WTC11 (cell line): ENCODE results near the gene MCF2L2. TPM values are rescaled to one million over a fixed set of nuclear protein-coding genes. Genes with fewer than 3 reads are reported as not detected.
A peak's percentile ranks its signal among the peaks of the same experiment; 100 is the strongest.

Experiments
- ATAC-seq: fragments of 200-7000 bp; cut with Tn5 transposase; 2 replicates; pipeline ENCODE4 v1.10.0; 2021; ENCODE audit warnings: mild to moderate bottlenecking, moderate library complexity
- CTCF ChIA-PET: fragments of 300-600 bp; sonication (Branson Sonifier 250); formaldehyde crosslinking; loops from one replicate; lab custom pipeline; 2021; ENCODE audit warnings: antibody characterized with exemption; lab: Charles Lee
- POLR2A ChIA-PET: fragments of 350-600 bp; sonication (Branson Sonifier 250); formaldehyde crosslinking; loops from one replicate; lab custom pipeline; 2021; ENCODE audit warnings: antibody characterized with exemption; lab: Charles Lee
- DNase-seq: peaks from one replicate; pipeline ENCODE4 v3.0.0; 2021; ENCODE audit warnings: low spot score
- H3K27ac Mint-ChIP-seq: 2 replicates; pipeline ENCODE4 v1.8.0; 2021; ENCODE audit warnings: mixed read lengths
- H3K27me3 Mint-ChIP-seq: 2 replicates; pipeline ENCODE4 v1.8.0; 2021; ENCODE audit warnings: low read depth, mild to moderate bottlenecking, moderate library complexity, mixed read lengths
- H3K36me3 Mint-ChIP-seq: 2 replicates; pipeline ENCODE4 v1.8.0; 2021; ENCODE audit warnings: mixed read lengths
- H3K4me1 Mint-ChIP-seq: 2 replicates; pipeline ENCODE4 v1.8.0; 2022; ENCODE audit warnings: mixed read lengths
- H3K4me3 Mint-ChIP-seq: 2 replicates; pipeline ENCODE4 v1.8.0; 2021; ENCODE audit warnings: mild to moderate bottlenecking, moderate library complexity, mixed read lengths
- H3K9me3 Mint-ChIP-seq: 2 replicates; pipeline ENCODE4 v1.8.0; 2021; ENCODE audit warnings: mixed read lengths
- AFF4 ChIP-seq: sonication (generic); formaldehyde crosslinking; IDR thresholded peaks from 2 replicates; pipeline ENCODE4 v1.8.1; 2023; ENCODE audit warnings: mild to moderate bottlenecking, missing genetic modification reagents, borderline replicate concordance
- E2F5 ChIP-seq: sonication (generic); formaldehyde crosslinking; IDR thresholded peaks from 2 replicates; pipeline ENCODE4 v1.8.1; 2022; ENCODE audit warnings: mild to moderate bottlenecking, moderate library complexity, missing genetic modification reagents
- ESRRA ChIP-seq: sonication (generic); formaldehyde crosslinking; IDR thresholded peaks from 2 replicates; pipeline ENCODE4 v1.8.1; 2022; ENCODE audit warnings: mild to moderate bottlenecking, missing genetic modification reagents, borderline replicate concordance
- FOXJ3 ChIP-seq: sonication (generic); formaldehyde crosslinking; IDR thresholded peaks from 2 replicates; pipeline ENCODE4 v1.9.0; 2021; ENCODE audit warnings: missing genetic modification reagents, mild to moderate bottlenecking, borderline replicate concordance
- GRHL2 ChIP-seq: fragments of 250-450 bp; sonication (Bioruptor Pico); IDR thresholded peaks from 2 replicates; pipeline ENCODE4 v1.8.0; 2022; ENCODE audit warnings: mild to moderate bottlenecking, moderate library complexity; ENCODE audit not compliant: insufficient replicate concordance, severe bottlenecking
- IRF2 ChIP-seq: sonication (generic); formaldehyde crosslinking; IDR thresholded peaks from 2 replicates; pipeline ENCODE4 v1.8.0; 2022; ENCODE audit warnings: low read depth, missing genetic modification reagents, borderline replicate concordance
- KAT7 ChIP-seq: sonication (generic); formaldehyde crosslinking; IDR thresholded peaks from 2 replicates; pipeline ENCODE4 v1.8.1; 2023; ENCODE audit warnings: missing genetic modification reagents, mild to moderate bottlenecking, borderline replicate concordance
- NFYB ChIP-seq: sonication (generic); formaldehyde crosslinking; conservative IDR thresholded peaks from 2 replicates; pipeline ENCODE4 v1.8.0; 2022; ENCODE audit warnings: low read depth, missing genetic modification reagents
- TCF7 ChIP-seq: sonication (generic); formaldehyde crosslinking; IDR thresholded peaks from 2 replicates; pipeline ENCODE4 v1.8.0; 2022; ENCODE audit warnings: mild to moderate bottlenecking, low read depth, missing genetic modification reagents, moderate library complexity
- ZBTB43 ChIP-seq: sonication (generic); formaldehyde crosslinking; IDR thresholded peaks from 2 replicates; pipeline ENCODE4 v1.8.1; 2023; ENCODE audit warnings: mild to moderate bottlenecking, missing genetic modification reagents
- ZNF138 ChIP-seq: sonication (generic); formaldehyde crosslinking; conservative IDR thresholded peaks from 2 replicates; pipeline ENCODE4 v1.8.1; 2022; ENCODE audit warnings: mild to moderate bottlenecking, moderate library complexity, missing genetic modification reagents
- ZNF219 ChIP-seq: sonication (generic); formaldehyde crosslinking; IDR thresholded peaks from 2 replicates; pipeline ENCODE4 v1.8.0; 2023; ENCODE audit warnings: missing genetic modification reagents, mild to moderate bottlenecking, borderline replicate concordance
- ZNF281 ChIP-seq: sonication (generic); formaldehyde crosslinking; IDR thresholded peaks from 2 replicates; pipeline ENCODE4 v1.8.0; 2023; ENCODE audit warnings: mild to moderate bottlenecking, missing genetic modification reagents
- ZNF396 ChIP-seq: fragments of 250-450 bp; sonication (Bioruptor Pico); IDR thresholded peaks from 2 replicates; pipeline ENCODE4 v1.8.0; 2021; ENCODE audit warnings: mild to moderate bottlenecking, moderate library complexity, borderline replicate concordance
- ZNF416 ChIP-seq: fragments of 250-450 bp; sonication (Bioruptor Pico); IDR thresholded peaks from 2 replicates; pipeline ENCODE4 v1.9.0; 2021; ENCODE audit warnings: mild to moderate bottlenecking, inconsistent platforms
- total RNA-seq: library from RNA; stranded (reverse); gene quantifications from 3 replicates; pipeline ENCODE4 v1.2.3, GENCODE V29; 2021
- TF ChIP-seq, protein P1 (sequence below): sonication (generic); formaldehyde crosslinking; IDR thresholded peaks from 2 replicates; pipeline ENCODE4 v1.8.1; 2022; ENCODE audit warnings: mild to moderate bottlenecking, missing genetic modification reagents, moderate library complexity, borderline replicate concordance
- TF ChIP-seq, protein P2 (sequence below): sonication (generic); formaldehyde crosslinking; IDR thresholded peaks from 2 replicates; pipeline ENCODE4 v1.8.1; 2022; ENCODE audit warnings: missing genetic modification reagents, borderline replicate concordance
- TF ChIP-seq, protein P3 (sequence below): sonication (generic); formaldehyde crosslinking; IDR thresholded peaks from 2 replicates; pipeline ENCODE4 v1.8.1; 2022; ENCODE audit warnings: low read depth, mild to moderate bottlenecking, moderate library complexity, missing genetic modification reagents, borderline replicate concordance

MCF2L2 gene
- total RNA-seq, 1 experiment from 2014 or later = 7.5 TPM

DNA sequence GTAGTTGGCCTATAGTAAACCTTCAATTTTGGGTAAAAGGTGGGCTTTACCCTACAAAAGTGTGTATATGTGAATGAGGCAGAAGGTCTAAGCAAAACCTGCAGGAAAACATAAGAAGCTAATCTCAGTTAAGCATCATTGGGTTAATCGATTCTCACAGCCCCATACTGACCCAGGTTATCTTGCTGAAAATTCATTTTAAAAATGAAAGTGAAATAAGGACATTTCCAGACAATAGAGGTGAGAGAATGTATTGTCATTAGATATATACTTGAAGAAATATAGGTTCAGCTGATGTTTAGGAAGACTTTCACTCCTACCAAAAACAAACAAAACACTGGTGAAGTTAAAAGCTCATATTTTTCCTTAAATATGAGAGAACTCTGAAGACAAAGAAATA is 85.6 kb downstream of the MCF2L2 start (continued):
- TF ChIP-seq, protein P1, sequence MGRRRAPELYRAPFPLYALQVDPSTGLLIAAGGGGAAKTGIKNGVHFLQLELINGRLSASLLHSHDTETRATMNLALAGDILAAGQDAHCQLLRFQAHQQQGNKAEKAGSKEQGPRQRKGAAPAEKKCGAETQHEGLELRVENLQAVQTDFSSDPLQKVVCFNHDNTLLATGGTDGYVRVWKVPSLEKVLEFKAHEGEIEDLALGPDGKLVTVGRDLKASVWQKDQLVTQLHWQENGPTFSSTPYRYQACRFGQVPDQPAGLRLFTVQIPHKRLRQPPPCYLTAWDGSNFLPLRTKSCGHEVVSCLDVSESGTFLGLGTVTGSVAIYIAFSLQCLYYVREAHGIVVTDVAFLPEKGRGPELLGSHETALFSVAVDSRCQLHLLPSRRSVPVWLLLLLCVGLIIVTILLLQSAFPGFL = no peak
- no peak for TF ChIP-seq E2F5 (CRISPR knock-in tag)
- TF ChIP-seq ZNF219 = no peak
- no peak for TF ChIP-seq ZNF416
- TF ChIP-seq ESRRA = no peak
- TF ChIP-seq ZNF281 (CRISPR knock-in tag) = no peak
- TF ChIP-seq, protein P2, sequence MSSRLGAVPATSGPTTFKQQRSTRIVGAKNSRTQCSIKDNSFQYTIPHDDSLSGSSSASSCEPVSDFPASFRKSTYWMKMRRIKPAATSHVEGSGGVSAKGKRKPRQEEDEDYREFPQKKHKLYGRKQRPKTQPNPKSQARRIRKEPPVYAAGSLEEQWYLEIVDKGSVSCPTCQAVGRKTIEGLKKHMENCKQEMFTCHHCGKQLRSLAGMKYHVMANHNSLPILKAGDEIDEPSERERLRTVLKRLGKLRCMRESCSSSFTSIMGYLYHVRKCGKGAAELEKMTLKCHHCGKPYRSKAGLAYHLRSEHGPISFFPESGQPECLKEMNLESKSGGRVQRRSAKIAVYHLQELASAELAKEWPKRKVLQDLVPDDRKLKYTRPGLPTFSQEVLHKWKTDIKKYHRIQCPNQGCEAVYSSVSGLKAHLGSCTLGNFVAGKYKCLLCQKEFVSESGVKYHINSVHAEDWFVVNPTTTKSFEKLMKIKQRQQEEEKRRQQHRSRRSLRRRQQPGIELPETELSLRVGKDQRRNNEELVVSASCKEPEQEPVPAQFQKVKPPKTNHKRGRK (CRISPR knock-in tag) = no peak

DNA sequence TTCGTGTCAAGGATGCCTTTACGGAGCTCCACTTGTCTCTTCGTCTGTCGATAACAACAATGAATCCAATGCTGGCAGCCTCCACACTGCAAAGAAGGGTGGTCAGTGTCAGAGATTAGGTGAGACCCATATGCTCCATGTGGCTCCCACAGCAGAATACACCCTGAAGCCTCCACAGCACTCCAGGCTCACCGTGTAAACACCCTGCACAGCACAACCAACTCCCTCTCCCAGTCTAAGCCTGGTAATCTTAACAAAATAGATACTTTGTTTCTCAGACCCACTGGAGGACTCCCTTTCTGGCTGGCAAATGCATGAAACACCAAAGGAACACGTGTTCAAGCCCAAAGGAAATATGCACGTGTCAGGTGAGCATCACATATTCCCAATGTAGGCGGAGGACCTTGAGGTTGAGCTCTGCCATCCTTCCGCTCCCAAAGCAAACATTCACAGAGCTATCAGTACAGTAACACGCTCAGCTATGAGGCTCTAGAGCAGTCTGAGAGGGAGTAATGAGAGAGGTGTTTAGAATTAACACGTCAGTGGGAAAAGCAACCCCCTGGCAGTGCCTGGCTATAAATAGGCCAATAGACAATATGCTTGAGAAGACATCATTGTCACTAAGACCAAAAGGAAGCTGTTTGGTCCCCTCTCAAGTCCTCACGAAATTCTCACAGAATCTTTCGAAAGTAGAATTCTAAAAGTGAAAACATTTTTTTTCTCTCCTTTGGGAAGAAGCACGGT is 86.7 kb downstream of the MCF2L2 start:
- CTCF ChIA-PET = interaction anchor here (1.4 kb wide), 1 partner anchor 41 kb away, joined by 3 read pairs; no protein-coding TSS in a partner anchor
- Mint-ChIP-seq H3K4me3 (no peak overlapping the region), H3K4me1 (no peaks in the 10 kb centered on the region), H3K36me3 (no peaks in the 10 kb centered on the region; the same call in 1 of the 2 replicates)
- ATAC-seq = no peak
- TF ChIP-seq GRHL2 (no peak), TCF7 (CRISPR knock-in tag) (no peak), NFYB (CRISPR knock-in tag) (no peak)
- TF ChIP-seq, protein P3, sequence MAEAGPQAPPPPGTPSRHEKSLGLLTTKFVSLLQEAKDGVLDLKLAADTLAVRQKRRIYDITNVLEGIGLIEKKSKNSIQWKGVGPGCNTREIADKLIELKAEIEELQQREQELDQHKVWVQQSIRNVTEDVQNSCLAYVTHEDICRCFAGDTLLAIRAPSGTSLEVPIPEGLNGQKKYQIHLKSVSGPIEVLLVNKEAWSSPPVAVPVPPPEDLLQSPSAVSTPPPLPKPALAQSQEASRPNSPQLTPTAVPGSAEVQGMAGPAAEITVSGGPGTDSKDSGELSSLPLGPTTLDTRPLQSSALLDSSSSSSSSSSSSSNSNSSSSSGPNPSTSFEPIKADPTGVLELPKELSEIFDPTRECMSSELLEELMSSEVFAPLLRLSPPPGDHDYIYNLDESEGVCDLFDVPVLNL = no peak
- TF ChIP-seq, all 79 proteins: peak for 0
- POLR2A ChIA-PET = no interaction called here
- H3K27ac Mint-ChIP-seq = no peak overlapping the region
- H3K9me3 Mint-ChIP-seq = peaks cover 20% of the 10 kb centered on the region
- DNase-seq = no peak
- H3K27me3 Mint-ChIP-seq = no peaks in the 10 kb centered on the region

- ChIA-PET POLR2A (no interaction called here), CTCF (no interaction called here)
- DNase-seq (no peak), ATAC-seq (no peak)
- H3K27ac Mint-ChIP-seq = peak overlapping the region; percentile 22; the same call in 1 of the 2 replicates
- H3K4me1 Mint-ChIP-seq = no peaks in the 10 kb centered on the region
- no peak overlapping the region for H3K4me3 Mint-ChIP-seq
- no peaks in the 10 kb centered on the region for H3K27me3 Mint-ChIP-seq
- H3K9me3 Mint-ChIP-seq = peaks cover 8% of the 10 kb centered on the region
- no peaks in the 10 kb centered on the region; the same call in 1 of the 2 replicates for H3K36me3 Mint-ChIP-seq
- TF ChIP-seq ZBTB43 (CRISPR knock-in tag) (no peak), IRF2 (no peak), KAT7 (CRISPR knock-in tag) (no peak), ZNF138 (CRISPR knock-in tag) (no peak), AFF4 (CRISPR knock-in tag) (no peak), ZNF416 (no peak), FOXJ3 (CRISPR knock-in tag) (no peak), GRHL2 (no peak), ZNF396 (no peak)
These were observed 88.2 kb downstream of the MCF2L2 start for GRCh38 chr3:183340222-183340621.
